DOHH2 (cell line): ENCODE measurements around the gene SEMA6A.

Experiments
- H3F3A ChIP-seq: fragments of 200-600 bp; sonication (generic), shearing (Covaris generic); 2 replicates; pipeline ENCODE4 v1.6.0; 2016; ENCODE audit warnings: antibody characterized with exemption, mild to moderate bottlenecking; ENCODE audit not compliant: control insufficient read depth, insufficient read depth
- H3K27ac ChIP-seq: fragments of 200-600 bp; sonication (generic); 2 replicates; pipeline ENCODE4 v1.5.1; 2014; ENCODE audit warnings: low read depth, mild to moderate bottlenecking, low read length, moderate library complexity
- H3K27me3 ChIP-seq: fragments of 200-600 bp; sonication (generic); 2 replicates; pipeline ENCODE4 v1.6.1; 2014; ENCODE audit warnings: mild to moderate bottlenecking, low read length, mixed read lengths; ENCODE audit not compliant: control insufficient read depth
- H3K36me3 ChIP-seq: fragments of 200-600 bp; sonication (generic); 2 replicates; pipeline ENCODE4 v1.6.1; 2014; ENCODE audit warnings: mild to moderate bottlenecking, low read length, moderate library complexity, mixed read lengths; ENCODE audit not compliant: control insufficient read depth
- H3K4me1 ChIP-seq: fragments of 200-600 bp; sonication (generic); 2 replicates; pipeline ENCODE4 v1.6.1; 2014; ENCODE audit warnings: mild to moderate bottlenecking, low read length, mixed read lengths; ENCODE audit not compliant: control insufficient read depth
- H3K4me2 ChIP-seq: fragments of 200-600 bp; sonication (generic); 2 replicates; pipeline ENCODE4 v1.6.0; 2014; ENCODE audit warnings: mild to moderate bottlenecking, low read length, moderate library complexity
- H3K4me3 ChIP-seq: fragments of 200-600 bp; sonication (generic); 2 replicates; pipeline ENCODE4 v1.5.1; 2014; ENCODE audit warnings: mild to moderate bottlenecking, low read length, mixed read lengths
- H3K79me2 ChIP-seq: fragments of 200-600 bp; sonication (generic); 2 replicates; pipeline ENCODE4 v1.6.1; 2014; ENCODE audit warnings: mild to moderate bottlenecking, low read length, mixed read lengths; ENCODE audit not compliant: control insufficient read depth
- H3K9me2 ChIP-seq: fragments of 200-600 bp; sonication (generic); replicated peaks from 2 replicates; pipeline ENCODE4 v1.6.1; 2014; ENCODE audit warnings: mild to moderate bottlenecking, low read length, mixed read lengths; ENCODE audit not compliant: control insufficient read depth
- H3K9me3 ChIP-seq: fragments of 200-600 bp; sonication (generic); 2 replicates; pipeline ENCODE4 v1.6.1; 2014; ENCODE audit warnings: antibody characterized with exemption, low read length, mixed read lengths; ENCODE audit not compliant: control insufficient read depth, insufficient read depth
- H4K20me1 ChIP-seq: fragments of 200-600 bp; sonication (generic); 2 replicates; pipeline ENCODE4 v1.6.0; 2014; ENCODE audit warnings: low read depth, mild to moderate bottlenecking, antibody characterized with exemption, low read length, moderate library complexity; ENCODE audit not compliant: control insufficient read depth, insufficient read depth
- EZH2phosphoT487 ChIP-seq: fragments of 200-600 bp; sonication (generic); IDR thresholded peaks from 2 replicates; pipeline ENCODE4 v1.6.1; 2017; ENCODE audit warnings: borderline replicate concordance, mild to moderate bottlenecking, antibody characterized with exemption, low read length, moderate library complexity, mixed read lengths
- TF ChIP-seq, protein P1 (sequence below): fragments of 200-600 bp; sonication (generic); IDR thresholded peaks from one replicate; pipeline ENCODE4 v1.5.1; 2014; ENCODE audit warnings: antibody characterized with exemption, mild to moderate bottlenecking, low read depth, low read length; ENCODE audit not compliant: poor library complexity, severe bottlenecking

Gene SEMA6A

DNA sequence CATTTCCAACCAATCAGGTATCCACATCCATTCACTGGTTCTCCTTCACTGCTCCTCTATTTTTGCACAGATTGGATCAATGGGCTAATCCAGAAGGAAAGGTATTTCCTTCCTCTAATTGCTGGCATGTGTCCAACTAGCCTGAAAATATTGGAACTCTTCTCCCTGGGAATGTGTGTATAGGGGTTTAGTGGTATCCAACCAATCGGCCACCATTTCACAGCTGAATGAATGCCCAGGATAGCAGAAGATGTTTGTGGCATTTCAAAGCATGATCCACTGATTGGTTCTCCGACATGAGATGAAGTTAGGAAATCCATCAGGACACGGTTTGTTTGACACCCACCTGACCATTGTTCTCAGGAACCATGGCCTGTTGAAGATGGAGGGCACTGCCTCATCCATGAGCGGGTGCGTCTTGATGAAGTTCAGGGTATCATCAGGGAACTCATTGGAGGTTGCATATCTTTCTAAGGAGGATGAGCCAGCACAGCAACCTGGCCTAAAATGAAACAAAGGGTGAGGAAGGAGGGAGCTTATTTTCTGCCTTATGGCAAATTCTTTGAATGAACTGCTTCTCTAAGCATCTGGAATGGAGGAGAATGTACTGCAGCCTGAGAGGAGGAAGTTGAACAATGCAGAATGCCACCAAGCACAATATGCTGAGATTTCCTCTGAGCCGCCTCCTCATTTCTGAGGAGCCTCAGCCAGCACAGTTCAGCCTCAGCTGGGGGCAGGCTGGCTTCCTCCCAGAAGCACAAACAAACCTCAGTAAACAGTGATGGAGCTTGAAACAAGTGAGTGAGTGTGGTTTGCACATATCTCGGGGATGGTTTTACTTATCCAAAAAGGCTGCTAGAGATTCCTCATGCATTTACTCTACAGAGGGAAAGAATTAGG is 94.6 kb downstream of the SEMA6A start:
- Histone ChIP-seq H3K4me1 (no peaks in the 10 kb centered on the region), H3K79me2 (no peaks in the 10 kb centered on the region), H4K20me1 (no peaks in the 10 kb centered on the region), H3K4me3 (no peak overlapping the region), H3F3A (no peaks in the 10 kb centered on the region), H3K27ac (no peak overlapping the region), H3K4me2 (no peak overlapping the region), H3K36me3 (no peaks in the 10 kb centered on the region), H3K9me3 (no peaks in the 10 kb centered on the region), H3K27me3 (no peaks in the 10 kb centered on the region), H3K9me2 (no peaks in the 10 kb centered on the region)
- TF ChIP-seq, protein P1, sequence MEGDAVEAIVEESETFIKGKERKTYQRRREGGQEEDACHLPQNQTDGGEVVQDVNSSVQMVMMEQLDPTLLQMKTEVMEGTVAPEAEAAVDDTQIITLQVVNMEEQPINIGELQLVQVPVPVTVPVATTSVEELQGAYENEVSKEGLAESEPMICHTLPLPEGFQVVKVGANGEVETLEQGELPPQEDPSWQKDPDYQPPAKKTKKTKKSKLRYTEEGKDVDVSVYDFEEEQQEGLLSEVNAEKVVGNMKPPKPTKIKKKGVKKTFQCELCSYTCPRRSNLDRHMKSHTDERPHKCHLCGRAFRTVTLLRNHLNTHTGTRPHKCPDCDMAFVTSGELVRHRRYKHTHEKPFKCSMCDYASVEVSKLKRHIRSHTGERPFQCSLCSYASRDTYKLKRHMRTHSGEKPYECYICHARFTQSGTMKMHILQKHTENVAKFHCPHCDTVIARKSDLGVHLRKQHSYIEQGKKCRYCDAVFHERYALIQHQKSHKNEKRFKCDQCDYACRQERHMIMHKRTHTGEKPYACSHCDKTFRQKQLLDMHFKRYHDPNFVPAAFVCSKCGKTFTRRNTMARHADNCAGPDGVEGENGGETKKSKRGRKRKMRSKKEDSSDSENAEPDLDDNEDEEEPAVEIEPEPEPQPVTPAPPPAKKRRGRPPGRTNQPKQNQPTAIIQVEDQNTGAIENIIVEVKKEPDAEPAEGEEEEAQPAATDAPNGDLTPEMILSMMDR: no peak
- no peak for TF ChIP-seq EZH2phosphoT487

DNA sequence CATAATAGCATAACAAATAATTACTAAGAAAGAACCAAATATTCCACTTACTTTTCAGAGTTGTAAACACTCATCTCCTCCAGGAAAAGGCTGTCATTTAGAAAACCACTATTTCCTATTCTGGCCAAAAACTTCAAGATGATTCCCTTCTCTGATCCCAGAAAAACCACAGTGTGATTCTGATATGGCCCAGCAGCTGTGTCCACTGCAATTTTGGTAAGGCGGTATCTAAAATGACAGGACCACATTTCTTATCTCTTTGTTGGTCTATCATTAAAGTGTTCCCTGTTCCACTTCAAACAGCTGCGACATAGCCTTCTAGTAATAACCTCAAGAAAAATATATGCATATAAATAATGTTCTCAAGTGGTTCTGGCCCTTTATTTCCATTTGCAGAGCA is 96.1 kb downstream of the SEMA6A start:
- no peaks in the 10 kb centered on the region for H3K27me3 ChIP-seq
- H3K79me2 ChIP-seq: no peaks in the 10 kb centered on the region
- H3F3A ChIP-seq: no peaks in the 10 kb centered on the region
- H3K4me1 ChIP-seq: no peaks in the 10 kb centered on the region
- no peak overlapping the region for H3K4me2 ChIP-seq
- H3K9me3 ChIP-seq: no peaks in the 10 kb centered on the region
- H3K9me2 ChIP-seq: no peaks in the 10 kb centered on the region
- H3K4me3 ChIP-seq: no peak overlapping the region
- TF ChIP-seq, protein P1: no peak
- no peak for TF ChIP-seq EZH2phosphoT487
- no peak overlapping the region for H3K27ac ChIP-seq
- no peaks in the 10 kb centered on the region for H4K20me1 ChIP-seq
- no peaks in the 10 kb centered on the region for H3K36me3 ChIP-seq

DNA sequence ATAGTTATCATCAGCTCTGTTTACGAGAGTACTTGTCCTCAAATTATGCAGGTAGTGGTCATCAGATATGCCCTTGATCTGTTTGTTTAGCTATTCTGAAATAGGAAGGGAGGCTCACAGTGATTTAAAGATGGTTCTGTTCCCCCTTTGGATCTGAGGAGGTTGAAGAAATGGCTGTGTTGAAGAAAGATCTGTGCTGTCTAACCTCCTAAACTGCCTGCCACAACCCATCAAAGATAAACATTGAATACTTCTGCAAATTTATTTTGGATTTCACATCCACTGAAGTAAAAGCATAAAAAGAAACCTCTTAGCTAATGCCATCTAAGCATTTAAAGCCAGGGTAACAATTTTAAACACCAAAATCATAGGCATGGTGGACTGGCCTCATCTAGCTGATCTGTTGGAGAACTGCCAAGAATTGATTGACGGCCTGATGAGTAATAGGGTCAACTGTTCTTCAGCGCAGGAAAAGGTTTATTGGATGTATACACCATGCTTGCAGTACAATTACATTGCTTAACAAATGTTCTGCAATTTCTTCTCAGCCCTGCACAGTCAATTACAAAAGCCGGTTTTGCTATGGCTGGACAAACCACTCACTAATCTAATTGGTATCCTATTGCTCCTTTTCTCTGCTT is 97.6 kb downstream of the SEMA6A start:
- TF ChIP-seq EZH2phosphoT487: no peak
- TF ChIP-seq, protein P1: no peak
- Histone ChIP-seq H3K4me2 (no peak overlapping the region), H4K20me1 (no peaks in the 10 kb centered on the region), H3K27me3 (no peaks in the 10 kb centered on the region), H3K79me2 (no peaks in the 10 kb centered on the region), H3F3A (no peaks in the 10 kb centered on the region), H3K4me1 (no peaks in the 10 kb centered on the region), H3K9me3 (no peaks in the 10 kb centered on the region), H3K9me2 (no peaks in the 10 kb centered on the region), H3K36me3 (no peaks in the 10 kb centered on the region), H3K4me3 (no peak overlapping the region), H3K27ac (no peak overlapping the region)
